GM10847 (cell line): ENCODE results near the gene PRKCA.

Source experiments
- POLR2A ChIP-seq: IDR thresholded peaks from 2 replicates; pipeline ENCODE4 v1.6.1; 2011; ENCODE audit not compliant: insufficient read length; ENCODE audit errors: extremely low read depth

PRKCA gene

GRCh38 chr17:66523378-66524200 lies 221.2 kb downstream of the PRKCA start:
- TF ChIP-seq POLR2A: no peak

- TF ChIP-seq POLR2A: no peak
These were observed 222.5 kb downstream of the PRKCA start for GRCh38 chr17:66524877-66525276.

GRCh38 chr17:66525338-66525737 lies 222.9 kb downstream of the PRKCA start:
- no peak for TF ChIP-seq POLR2A

- TF ChIP-seq POLR2A: no peak
These were observed 224.4 kb downstream of the PRKCA start for GRCh38 chr17:66526827-66527226.

- no peak for TF ChIP-seq POLR2A
These were observed 224.9 kb downstream of the PRKCA start for GRCh38 chr17:66527335-66527734.

DNA sequence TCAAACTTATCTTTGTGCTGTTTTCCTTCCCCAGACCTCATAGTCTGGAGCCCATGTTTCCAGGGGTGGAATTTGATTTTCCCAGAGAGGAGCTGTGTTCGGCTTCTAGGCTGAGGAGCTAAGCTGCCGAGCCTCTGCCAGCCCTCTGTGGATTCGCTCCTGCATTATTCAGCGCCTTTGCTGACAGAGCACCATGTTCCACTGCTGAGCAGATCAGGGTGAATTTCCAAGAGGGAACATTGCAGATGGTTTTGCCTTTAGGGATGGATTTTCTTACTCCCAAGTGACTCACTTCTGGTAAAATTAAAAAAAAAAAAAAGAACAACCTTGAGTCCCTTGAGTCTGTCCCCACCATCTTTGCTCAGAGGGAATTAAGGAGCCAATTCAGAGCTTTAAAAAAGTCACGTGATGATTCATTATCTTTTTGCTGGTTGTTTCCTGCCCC lies 229.5 kb downstream of the PRKCA start:
- TF ChIP-seq POLR2A: no peak

GRCh38 chr17:66533572-66533971 lies 231.2 kb downstream of the PRKCA start:
- no peak for TF ChIP-seq POLR2A

DNA sequence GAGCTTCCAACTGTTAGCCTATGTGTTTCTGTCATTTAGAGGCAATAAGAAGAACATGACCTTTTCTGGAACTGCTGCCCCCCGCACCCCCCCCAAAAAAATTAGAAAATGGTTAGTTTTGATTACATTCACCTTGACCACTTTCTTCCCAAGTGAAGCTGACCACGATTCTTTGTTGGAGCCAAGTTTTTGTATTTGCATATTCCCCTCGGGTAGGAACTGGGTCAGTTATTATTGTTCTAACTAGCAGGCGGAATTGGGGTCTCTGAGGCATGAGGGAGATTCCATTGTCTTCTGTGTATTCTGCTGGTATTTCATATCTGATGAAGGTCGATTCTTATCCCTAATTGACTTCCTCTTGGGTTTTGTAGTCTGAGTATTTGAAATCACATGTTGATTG lies 231.6 kb downstream of the PRKCA start:
- TF ChIP-seq POLR2A: no peak

DNA sequence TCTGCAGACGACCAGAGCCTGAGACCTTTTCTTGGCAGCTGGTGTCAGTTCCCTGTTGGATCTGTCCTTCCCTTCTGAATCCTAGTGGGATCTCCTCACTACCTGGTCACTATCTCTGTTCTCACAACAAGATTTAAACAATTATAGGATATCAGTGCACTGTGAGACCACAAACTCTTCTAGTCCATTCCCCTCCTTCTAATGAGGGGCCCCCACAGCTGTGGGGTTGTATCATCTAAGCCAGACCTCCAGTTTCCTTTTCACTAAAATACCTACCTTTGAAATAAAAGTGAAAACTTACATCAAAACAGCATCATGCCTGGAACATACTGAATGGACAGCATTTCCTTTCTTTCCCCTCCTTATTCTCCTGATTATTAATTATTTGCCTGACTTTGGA lies 233.2 kb downstream of the PRKCA start:
- no peak for TF ChIP-seq POLR2A

- no peak for TF ChIP-seq POLR2A
These were observed 235.1 kb downstream of the PRKCA start for GRCh38 chr17:66537502-66537901.

DNA sequence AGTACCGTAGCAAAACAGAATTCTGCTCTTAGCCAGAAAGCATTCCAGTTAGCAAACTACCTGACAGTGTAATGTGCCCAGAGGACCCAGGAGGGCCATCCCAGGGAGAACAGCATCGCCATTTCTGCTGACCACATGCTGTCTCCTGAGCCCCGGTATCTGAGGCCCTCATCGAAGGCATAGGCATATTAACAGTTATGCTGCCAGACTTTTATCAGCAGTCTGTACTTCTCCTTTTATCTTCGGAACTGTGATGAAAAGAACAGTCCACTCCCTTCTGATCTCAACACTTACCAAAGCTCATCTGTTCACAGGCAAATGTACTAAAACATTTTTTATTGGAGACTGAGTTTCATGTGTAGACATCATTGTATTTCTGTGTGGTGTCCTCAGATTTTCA lies 236.4 kb downstream of the PRKCA start:
- no peak for TF ChIP-seq POLR2A

DNA sequence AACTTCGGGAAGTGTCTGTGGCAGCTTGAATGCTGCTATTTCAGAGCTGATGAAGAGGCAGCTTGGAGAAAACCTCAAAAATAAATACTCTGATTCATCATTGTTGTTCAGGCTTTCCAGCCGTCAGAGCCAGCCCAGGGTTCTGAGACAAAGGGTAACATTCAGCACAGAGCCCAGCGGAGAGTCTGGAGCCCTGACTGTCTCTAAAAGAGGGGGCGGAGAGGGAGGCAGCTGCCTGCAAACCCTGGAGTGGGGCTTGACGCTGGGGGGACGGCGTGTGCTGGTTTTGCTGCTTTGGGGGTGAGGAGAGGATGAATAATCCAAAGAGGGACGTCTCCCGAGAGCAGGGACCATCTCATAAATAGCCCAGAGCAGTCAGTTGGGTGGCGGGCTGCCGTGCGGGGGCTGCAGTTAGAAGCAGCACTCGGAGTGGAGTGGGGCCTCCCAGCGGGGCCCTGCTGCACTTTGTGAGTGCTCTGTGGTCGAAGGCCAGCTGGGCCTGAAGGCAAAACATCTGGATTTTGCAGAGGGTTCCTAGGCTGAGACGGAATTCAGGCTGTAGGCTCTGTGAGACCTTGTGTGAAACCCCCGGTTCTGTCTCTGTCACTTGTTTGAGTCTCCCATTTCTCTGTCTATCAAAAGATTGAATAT lies 237.8 kb downstream of the PRKCA start:
- TF ChIP-seq POLR2A: no peak

DNA sequence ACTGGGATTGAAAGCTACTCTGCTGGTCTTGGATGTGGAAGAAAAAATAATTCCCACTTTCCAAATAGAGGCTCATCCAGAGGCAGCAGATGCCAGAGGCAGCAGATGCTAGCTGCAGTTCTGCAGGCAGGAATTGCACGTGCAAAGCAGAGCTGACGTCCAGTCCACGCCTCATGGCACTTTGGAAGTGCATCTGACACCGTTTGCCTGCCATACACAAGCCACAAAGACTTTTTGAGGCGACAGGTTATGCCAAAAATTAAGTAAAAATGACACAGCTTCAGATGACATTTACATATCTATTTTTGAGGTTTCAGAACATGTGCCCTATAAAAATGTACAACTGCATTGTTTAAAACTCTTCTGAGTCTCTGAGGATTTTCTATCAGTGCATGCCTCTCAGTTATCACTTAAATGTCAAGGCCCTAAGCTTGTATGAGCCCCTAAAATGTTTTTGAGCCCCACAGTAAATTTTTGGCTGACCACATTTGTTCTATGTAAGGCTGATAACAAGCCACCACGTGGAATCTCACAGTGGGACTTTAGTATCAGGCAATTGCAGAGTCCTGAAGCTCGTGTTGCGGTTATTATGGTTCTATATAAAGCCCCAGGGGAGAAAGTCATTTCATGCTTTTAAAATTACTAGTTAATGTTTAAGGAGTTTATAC lies 239.2 kb downstream of the PRKCA start:
- no peak for TF ChIP-seq POLR2A

DNA sequence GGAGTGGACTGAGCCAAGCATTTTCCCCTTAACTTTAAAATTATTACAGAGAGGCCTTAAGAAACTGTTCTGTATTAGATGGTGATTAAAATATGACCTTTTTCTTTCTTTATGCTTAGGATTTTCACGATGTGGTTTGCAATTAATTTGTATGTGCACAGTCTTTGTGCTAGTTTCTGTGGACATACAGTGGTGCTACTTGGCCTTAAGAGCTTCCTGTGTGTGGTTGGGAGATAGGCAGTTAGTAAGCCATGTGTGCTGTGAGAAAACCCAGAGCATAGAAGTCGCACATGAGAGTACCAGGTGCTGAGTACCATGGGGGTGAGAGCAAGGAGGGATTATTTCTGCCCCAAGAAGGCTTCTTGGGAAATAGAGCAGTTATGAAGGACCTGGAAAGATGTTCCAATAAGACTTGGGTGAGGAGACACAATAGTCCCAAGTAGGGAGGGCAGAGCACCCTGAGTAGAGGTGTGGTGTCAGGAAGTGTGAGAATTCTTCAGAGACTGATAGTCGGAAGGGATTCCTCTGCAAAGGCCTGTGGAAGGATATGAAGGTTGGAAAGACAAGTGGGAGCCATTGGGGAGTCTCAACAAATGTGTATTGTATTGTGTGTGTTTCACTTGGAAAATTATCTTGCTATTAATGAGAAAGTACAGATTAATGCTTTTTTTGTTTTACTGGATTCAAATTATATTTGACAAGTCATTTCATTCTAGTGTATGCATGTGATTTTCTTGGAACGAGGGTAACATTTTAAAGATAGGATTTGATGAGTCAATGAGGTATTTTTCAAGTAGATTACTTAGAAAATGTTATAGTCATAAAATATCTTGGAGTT lies 239.9 kb downstream of the PRKCA start:
- TF ChIP-seq POLR2A: no peak

GRCh38 chr17:66542967-66543520 lies 240.6 kb downstream of the PRKCA start:
- no peak for TF ChIP-seq POLR2A
